ENCODE data around the gene GH2.

The GH2 gene

DNA sequence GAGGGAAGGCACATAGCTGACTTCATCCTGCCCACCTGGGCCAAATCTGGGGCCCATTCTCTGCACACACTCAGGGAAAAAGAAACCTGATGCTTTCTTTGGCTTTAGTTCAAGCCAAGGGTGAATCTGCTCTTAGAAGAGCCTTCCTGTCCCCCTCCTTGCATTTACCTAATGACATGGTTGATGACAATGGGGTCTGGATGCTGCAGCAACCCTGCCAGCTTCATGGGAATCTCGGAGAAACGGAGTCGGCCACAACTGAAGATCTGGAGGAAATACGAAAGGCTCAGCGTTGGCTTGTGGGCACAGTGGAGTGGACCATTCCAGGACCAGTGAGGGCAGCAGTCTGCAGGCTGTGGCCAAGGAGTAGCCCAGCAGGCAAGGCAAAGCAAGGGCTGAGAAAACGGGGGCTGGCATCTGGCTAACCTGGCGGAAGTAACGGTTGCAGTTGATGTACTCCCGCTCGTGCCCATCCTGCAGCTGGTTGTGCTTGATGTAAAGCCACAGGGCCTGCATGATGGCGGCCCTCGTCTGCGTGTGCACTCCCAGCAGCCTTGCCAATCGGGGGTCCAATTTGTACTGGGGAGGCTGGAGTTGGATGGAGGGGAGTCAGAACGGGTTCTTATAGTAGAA is 47.9 kb downstream of the GH2 start:
- H3K79me2 ChIP-seq (ENCODE audit: insufficient read depth, low read length) = peaks cover 6% of the 10 kb centered on the region
- no peak for TF ChIP-seq EZH2 (IDR thresholded peaks at IDR 0.05; ENCODE audit: borderline replicate concordance, low read length)
- no peak overlapping the region for H3K9ac ChIP-seq (ENCODE audit: low read length)

DNA sequence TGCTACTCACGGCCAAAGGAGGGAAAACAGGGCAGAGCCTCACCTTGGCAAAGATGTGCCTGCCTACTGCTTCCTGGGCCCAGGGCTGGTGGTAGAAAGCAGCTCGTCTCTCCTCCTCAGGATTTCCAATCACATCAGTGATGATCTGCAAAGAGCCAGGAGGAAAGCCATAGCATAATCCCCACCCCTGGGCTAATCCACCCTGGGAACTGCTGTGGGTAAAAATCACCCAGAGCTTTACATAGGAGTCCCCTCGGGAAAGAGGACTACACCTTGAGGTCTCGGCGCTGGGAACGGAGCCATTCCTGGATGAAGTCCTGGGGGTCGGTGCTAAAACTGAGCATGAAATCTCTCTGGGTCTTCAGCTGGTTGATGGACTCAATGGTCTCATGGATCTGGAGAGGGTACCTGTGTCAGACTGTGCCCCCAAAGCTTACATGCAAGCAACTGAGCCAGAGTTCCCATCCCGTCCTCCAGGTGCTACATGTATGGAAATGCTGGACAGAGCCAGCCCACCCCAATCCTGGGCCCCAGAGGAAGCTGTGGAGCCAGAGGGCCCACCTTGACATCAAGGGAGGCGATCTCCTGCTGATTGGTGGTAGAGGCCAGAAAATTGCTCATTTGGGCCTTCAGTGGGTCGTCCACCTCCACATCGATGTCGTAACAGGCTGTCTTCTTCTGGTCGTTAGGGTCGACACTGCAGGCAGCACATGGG is 48.6 kb downstream of the GH2 start:
- no peak overlapping the region for H3K4me2 ChIP-seq (ENCODE audit: low read length)
- no peak overlapping the region for H3K9ac ChIP-seq (ENCODE audit: low read length)
- no peaks in the 10 kb centered on the region for H3K9me3 ChIP-seq (ENCODE audit: low read length)
- no peak overlapping the region for H3K27ac ChIP-seq (ENCODE audit: low read depth, low read length, poor library complexity, severe bottlenecking)
- H4K20me1 ChIP-seq (ENCODE audit: insufficient read depth, low read length) = no peaks in the 10 kb centered on the region
- H3K36me3 ChIP-seq (ENCODE audit: insufficient read depth, low read length) = peaks cover 93% of the 10 kb centered on the region
- no peak overlapping the region for H3K4me3 ChIP-seq (ENCODE audit: low read depth, low read length, poor library complexity, severe bottlenecking)
- H3K9me2 ChIP-seq (ENCODE audit: low read depth, low read length) = no peaks in the 10 kb centered on the region
- H3K79me2 ChIP-seq (ENCODE audit: insufficient read depth, low read length) = peaks cover 9% of the 10 kb centered on the region
- no peaks in the 10 kb centered on the region for H3F3A ChIP-seq (ENCODE audit: insufficient read depth, low read length)
- peaks cover 17% of the 10 kb centered on the region for H3K4me1 ChIP-seq (ENCODE audit: insufficient read depth, low read length, severe bottlenecking)
- no peaks in the 10 kb centered on the region for H3K27me3 ChIP-seq (ENCODE audit: insufficient read depth, low read length)
- H2AFZ ChIP-seq (ENCODE audit: low read length) = no peak overlapping the region
- TF ChIP-seq EZH2 (IDR thresholded peaks at IDR 0.05; ENCODE audit: borderline replicate concordance, low read length) = no peak
- TF ChIP-seq, protein P1, sequence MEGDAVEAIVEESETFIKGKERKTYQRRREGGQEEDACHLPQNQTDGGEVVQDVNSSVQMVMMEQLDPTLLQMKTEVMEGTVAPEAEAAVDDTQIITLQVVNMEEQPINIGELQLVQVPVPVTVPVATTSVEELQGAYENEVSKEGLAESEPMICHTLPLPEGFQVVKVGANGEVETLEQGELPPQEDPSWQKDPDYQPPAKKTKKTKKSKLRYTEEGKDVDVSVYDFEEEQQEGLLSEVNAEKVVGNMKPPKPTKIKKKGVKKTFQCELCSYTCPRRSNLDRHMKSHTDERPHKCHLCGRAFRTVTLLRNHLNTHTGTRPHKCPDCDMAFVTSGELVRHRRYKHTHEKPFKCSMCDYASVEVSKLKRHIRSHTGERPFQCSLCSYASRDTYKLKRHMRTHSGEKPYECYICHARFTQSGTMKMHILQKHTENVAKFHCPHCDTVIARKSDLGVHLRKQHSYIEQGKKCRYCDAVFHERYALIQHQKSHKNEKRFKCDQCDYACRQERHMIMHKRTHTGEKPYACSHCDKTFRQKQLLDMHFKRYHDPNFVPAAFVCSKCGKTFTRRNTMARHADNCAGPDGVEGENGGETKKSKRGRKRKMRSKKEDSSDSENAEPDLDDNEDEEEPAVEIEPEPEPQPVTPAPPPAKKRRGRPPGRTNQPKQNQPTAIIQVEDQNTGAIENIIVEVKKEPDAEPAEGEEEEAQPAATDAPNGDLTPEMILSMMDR (IDR thresholded peaks at IDR 0.05; ENCODE audit: low read length) = no peak

More for the DNA sequence above, 47.9 kb downstream of the GH2 start:
- H3K4me2 ChIP-seq (ENCODE audit: low read length) = no peak overlapping the region
- H3F3A ChIP-seq (ENCODE audit: insufficient read depth, low read length) = no peaks in the 10 kb centered on the region
- H3K36me3 ChIP-seq (ENCODE audit: insufficient read depth, low read length) = peaks cover 89% of the 10 kb centered on the region
- H3K4me1 ChIP-seq (ENCODE audit: insufficient read depth, low read length, severe bottlenecking) = peaks cover 17% of the 10 kb centered on the region
- no peak overlapping the region for H3K4me3 ChIP-seq (ENCODE audit: low read depth, low read length, poor library complexity, severe bottlenecking)
- no peak overlapping the region for H2AFZ ChIP-seq (ENCODE audit: low read length)
- H3K27me3 ChIP-seq (ENCODE audit: insufficient read depth, low read length) = no peaks in the 10 kb centered on the region
- H3K9me2 ChIP-seq (ENCODE audit: low read depth, low read length) = no peaks in the 10 kb centered on the region
- no peak overlapping the region for H3K27ac ChIP-seq (ENCODE audit: low read depth, low read length, poor library complexity, severe bottlenecking)
- H4K20me1 ChIP-seq (ENCODE audit: insufficient read depth, low read length) = no peaks in the 10 kb centered on the region
- no peaks in the 10 kb centered on the region for H3K9me3 ChIP-seq (ENCODE audit: low read length)

DNA sequence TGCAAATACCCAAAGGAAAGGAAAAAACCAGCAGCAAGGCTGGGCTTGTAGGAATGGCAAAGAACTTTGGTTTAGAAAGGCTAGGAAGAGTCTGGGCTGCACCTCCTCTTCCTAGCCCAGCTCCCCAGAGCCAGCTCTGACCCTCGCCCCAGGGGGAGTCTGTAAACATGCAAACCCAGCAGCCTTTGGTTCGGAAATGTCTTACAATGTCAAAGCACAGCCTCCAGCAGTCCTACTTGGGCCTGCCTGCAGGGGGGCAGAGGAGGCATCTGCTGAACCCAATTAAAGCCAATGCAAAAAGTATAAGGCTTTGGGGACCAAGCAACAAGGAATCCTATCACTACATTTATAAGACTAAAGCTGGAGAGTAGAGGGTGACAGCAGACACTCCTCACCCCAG is 49.3 kb downstream of the GH2 start:
- no peaks in the 10 kb centered on the region for H3K9me3 ChIP-seq (ENCODE audit: low read length)
- TF ChIP-seq, protein P1 (IDR thresholded peaks at IDR 0.05; ENCODE audit: low read length) = no peak
- TF ChIP-seq EZH2 (IDR thresholded peaks at IDR 0.05; ENCODE audit: borderline replicate concordance, low read length) = no peak
- no peak overlapping the region for H3K27ac ChIP-seq (ENCODE audit: low read depth, low read length, poor library complexity, severe bottlenecking)
- no peaks in the 10 kb centered on the region for H4K20me1 ChIP-seq (ENCODE audit: insufficient read depth, low read length)
- H3K27me3 ChIP-seq (ENCODE audit: insufficient read depth, low read length) = no peaks in the 10 kb centered on the region
- peaks cover 88% of the 10 kb centered on the region for H3K36me3 ChIP-seq (ENCODE audit: insufficient read depth, low read length)
- no peak overlapping the region for H2AFZ ChIP-seq (ENCODE audit: low read length)
- no peak overlapping the region for H3K4me2 ChIP-seq (ENCODE audit: low read length)
- H3K79me2 ChIP-seq (ENCODE audit: insufficient read depth, low read length) = peaks cover 15% of the 10 kb centered on the region
- no peak overlapping the region for H3K9ac ChIP-seq (ENCODE audit: low read length)
- no peaks in the 10 kb centered on the region for H3K9me2 ChIP-seq (ENCODE audit: low read depth, low read length)
- no peaks in the 10 kb centered on the region for H3F3A ChIP-seq (ENCODE audit: insufficient read depth, low read length)
- H3K4me1 ChIP-seq (ENCODE audit: insufficient read depth, low read length, severe bottlenecking) = peaks cover 14% of the 10 kb centered on the region
- H3K4me3 ChIP-seq (ENCODE audit: low read depth, low read length, poor library complexity, severe bottlenecking) = no peak overlapping the region

Measured in OCI-LY1 (cell line).